Esophagus muscularis mucosa (tissue), 4 donors: ENCODE measurements around the gene ATF3.

Experiments used
- CTCF ChIP-seq, 3 experiments: fragments of 200-600 bp in 2 of 3; fragments of 450-650 bp in 1 of 3; sonication (generic) in 2 of 3; IDR thresholded peaks; one replicate each; pipeline ENCODE4 v1.5.1; 2017 to 2019; ENCODE audit warnings: antibody characterized with exemption in 3 of 3, mild to moderate bottlenecking in 2 of 3, moderate library complexity in 1 of 3
- EP300 ChIP-seq: sonication (generic); formaldehyde crosslinking; IDR thresholded peaks from one replicate; pipeline ENCODE4 v1.6.1; 2017; ENCODE audit warnings: antibody characterized with exemption
- POLR2AphosphoS5 ChIP-seq, 2 donors: sonication (generic); formaldehyde crosslinking; IDR thresholded peaks; one replicate each; pipeline ENCODE4 v1.6.1; 2017; ENCODE audit warnings: antibody characterized with exemption in 2 of 2

- TF ChIP-seq CTCF (IDR thresholded peaks at IDR 0.05) = no peak
- no peak for TF ChIP-seq EP300
- TF ChIP-seq POLR2AphosphoS5 (IDR thresholded peaks at IDR 0.05) = no peak
Measured at GRCh38 chr1:212615201-212615470, 6.6 kb downstream of the ATF3 start.
